ENCODE measurements around the gene L3MBTL4. TPM values are rescaled to one million over a fixed set of nuclear protein-coding genes. Genes with fewer than 3 reads are reported as not detected.
A peak's percentile ranks its signal among the peaks of the same experiment; 100 is the strongest.

L3MBTL4 gene
- total RNA-seq, 1 donor from 2014 or later = 6.5 TPM

DNA sequence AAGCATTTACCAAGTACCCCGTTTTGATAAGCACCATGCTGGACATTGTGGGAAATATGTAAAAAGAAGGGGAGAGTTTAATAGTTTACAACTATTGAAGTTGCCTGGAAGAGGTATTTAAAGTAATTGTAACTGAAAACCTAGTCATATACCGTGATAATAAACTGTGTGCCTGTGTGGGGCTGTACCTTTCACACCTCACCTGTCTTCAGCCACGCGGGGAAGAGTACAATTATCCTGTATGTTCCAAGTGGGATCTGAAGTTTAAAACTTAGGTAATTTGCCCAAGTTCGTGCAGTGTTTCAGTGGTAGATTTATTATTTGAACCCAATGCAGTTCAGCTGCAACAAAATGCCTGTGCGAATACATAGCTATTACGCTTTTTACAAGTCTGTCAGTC lies 391.2 kb downstream of the L3MBTL4 start:
- no peak for DNase-seq

DNA sequence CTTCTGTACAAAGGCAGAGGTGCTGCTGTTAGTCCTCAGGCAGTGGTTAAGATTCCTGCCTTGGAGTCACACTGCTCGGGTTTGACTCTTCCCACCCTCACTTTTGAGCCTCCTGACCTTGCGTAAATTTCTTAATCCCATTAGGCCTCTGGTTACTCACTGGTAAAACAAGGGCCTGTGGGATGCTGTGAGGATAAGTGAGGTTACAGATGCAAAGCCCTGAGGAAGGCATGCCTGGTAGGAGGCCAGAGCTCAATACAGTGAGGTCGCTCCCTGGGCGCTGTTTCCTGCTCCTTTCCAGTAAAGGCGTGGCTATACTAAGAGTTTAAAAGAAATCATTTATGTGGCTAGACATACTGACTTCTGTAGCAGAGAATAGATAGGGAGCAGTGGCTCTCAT lies 391.9 kb downstream of the L3MBTL4 start:
- DNase-seq = no peak

GRCh38 chr18:6022074-6022444 lies 392.7 kb downstream of the L3MBTL4 start:
- no peak for DNase-seq

- DNase-seq = no peak
Observed at GRCh38 chr18:6021306-6022073, 393.2 kb downstream of the L3MBTL4 start.

- no peak for DNase-seq
Observed at GRCh38 chr18:6018671-6019070, 396.0 kb downstream of the L3MBTL4 start.

DNA sequence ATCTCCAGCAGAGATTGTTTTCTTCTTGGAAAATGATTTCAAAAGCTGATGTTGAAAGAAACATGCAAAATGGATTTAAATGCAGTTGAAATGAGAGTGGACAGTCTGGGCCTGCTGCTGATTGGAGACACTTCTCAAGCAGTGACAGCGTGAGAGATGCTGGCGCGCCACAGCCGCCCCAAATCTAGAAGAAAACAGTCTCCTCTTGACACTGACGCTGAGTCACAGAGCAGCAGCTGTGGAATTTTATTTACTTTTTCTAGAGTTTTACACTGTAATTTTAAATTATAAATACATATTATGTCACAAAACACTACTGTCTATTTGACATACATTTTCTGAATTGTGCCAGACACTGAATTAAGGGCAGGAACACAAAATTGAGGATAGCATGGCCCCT lies 397.5 kb downstream of the L3MBTL4 start:
- DNase-seq = peak; percentile 15

DNA sequence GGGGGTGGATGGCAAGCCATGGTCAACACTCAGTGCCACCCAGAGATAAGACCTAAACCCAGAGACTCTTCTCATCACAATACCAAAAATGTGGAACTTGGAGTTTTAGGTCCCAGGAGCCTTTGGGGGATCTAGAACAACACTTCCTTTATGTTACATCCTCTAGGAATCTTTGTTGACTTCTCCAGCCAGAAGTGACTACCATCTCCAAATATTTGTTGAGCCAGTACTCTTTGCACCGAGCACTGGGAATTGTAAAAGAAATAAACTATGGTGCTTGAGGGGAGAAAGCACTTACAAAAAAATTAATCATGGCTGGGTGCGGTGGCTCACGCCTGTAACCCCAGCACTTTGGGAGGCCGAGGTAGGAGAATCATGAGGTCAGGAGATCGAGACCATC lies 399.3 kb downstream of the L3MBTL4 start:
- no peak for DNase-seq

DNA sequence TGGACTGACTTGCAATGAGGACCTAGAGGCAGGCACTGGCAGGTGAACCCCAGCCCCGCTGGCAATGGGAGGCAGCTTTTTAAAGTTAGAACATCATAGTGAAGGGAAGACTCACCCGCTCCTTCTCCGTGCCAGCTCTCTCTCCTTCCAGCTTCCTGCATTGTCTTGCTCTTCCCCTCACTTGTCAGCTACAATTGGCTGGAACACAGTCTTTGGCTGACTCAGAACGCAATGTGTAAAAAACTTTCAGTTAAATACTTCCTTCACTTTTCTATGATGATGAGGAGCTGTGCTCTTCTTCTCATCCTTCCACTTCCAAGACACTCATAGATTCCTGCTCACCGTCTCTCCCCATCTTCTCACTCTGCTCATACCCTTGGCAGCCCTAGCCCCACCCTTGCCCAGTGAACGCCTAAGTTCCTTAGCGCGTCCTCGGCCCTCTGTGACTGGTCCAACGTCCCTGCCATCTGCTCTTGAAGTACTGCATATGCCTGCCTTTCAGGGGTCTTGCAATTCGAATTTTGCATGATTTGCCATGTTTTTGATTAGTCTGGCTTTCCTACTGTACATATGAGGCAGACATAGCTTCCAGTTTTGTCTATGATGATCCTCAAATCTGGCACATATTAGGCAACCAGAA lies 401.4 kb downstream of the L3MBTL4 start:
- peak; percentile 48 for DNase-seq

- DNase-seq = no peak
Observed at GRCh38 chr18:6010921-6011320, 403.8 kb downstream of the L3MBTL4 start.

GRCh38 chr18:6010284-6010683 lies 404.4 kb downstream of the L3MBTL4 start:
- no peak for DNase-seq

DNA sequence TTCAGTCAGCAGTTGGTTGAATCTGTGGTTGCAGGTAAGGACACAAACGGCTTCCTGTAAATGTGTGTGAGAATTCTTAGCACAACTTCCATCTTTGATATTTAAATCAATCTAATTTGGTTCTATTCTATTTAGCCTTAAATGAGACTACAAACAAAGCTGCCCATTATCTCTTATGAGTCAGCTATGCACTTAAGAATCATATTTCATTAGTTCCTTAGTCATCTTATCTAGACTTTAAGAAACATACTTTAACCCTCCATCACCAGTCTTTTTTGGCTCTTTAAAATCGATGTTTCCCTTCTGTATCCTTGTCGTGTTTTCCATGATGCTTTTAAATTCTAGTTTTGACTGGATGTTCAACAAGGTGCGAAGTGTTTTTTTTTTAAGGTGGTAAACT lies 405.0 kb downstream of the L3MBTL4 start:
- DNase-seq = no peak

- no peak for DNase-seq
Observed at GRCh38 chr18:6004683-6005082, 410.0 kb downstream of the L3MBTL4 start.

DNA sequence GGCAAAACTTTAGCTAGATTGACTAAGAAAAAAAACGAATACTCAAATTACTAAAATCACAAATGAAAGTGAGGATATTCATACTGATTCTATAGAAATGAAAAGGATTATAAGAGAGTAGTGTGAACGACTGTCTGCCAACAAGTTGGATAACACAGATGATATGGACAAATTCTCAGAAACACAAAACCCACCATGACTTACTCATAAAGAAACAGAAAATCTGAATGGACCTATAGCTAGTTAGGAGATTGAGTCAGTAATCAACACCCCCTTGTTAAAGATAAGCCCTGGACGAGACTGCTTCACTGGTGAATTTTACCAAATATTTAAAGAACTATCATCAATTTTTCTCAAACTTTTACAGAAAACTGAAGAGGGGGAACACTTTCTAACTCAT lies 410.6 kb downstream of the L3MBTL4 start:
- no peak for DNase-seq

DNA sequence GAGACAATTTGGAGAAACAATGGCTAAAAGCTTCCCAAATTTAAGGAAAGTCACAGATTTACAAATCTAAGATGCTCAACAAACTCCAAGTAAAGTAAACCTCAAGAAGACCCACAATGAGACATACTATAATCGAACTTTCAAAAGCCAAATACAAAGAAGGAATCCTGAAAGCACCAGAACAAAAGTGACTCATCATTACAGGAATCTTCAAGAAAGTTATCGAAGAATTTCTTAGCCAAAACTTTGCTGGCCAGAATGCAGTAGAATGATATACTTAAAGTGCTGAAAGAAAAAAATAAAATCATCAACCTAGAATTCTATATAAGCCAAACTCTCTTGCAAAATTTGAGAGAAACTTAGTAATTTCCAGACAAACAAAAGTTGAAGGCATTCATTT lies 412.8 kb downstream of the L3MBTL4 start:
- no peak for DNase-seq

- DNase-seq = no peak
Observed at GRCh38 chr18:5998907-5999306, 415.8 kb downstream of the L3MBTL4 start.

- DNase-seq = no peak
Observed at GRCh38 chr18:5998166-5998881, 416.4 kb downstream of the L3MBTL4 start.

DNA sequence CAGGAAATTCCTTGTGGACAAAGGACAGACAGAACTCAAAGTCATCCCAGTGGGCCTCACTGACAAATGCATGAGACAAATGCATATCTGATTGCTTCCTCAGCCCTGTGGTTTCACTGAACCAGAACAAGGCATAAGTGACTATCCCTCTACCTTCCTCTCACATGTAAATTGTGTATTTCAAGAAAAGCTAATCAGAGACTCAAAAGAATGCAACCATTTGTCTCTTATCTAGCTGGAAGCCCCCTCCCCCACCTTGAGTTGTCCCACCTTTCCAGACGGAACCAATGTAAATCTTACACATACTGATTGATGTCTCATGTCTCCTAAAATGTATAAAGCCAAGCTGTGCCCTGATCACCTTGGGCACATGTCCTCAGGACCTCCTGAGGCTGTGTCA lies 417.4 kb downstream of the L3MBTL4 start:
- no peak for DNase-seq

- DNase-seq = no peak
Observed at GRCh38 chr18:5995626-5996025, 419.1 kb downstream of the L3MBTL4 start.

- no peak for DNase-seq
Observed at GRCh38 chr18:5993938-5994337, 420.8 kb downstream of the L3MBTL4 start.

- no peak for DNase-seq
Observed at GRCh38 chr18:5992381-5992780, 422.3 kb downstream of the L3MBTL4 start.

GRCh38 chr18:5987249-5987648 lies 427.5 kb downstream of the L3MBTL4 start:
- DNase-seq = no peak

- no peak for DNase-seq
Observed at GRCh38 chr18:5986257-5986931, 428.3 kb downstream of the L3MBTL4 start.

DNA sequence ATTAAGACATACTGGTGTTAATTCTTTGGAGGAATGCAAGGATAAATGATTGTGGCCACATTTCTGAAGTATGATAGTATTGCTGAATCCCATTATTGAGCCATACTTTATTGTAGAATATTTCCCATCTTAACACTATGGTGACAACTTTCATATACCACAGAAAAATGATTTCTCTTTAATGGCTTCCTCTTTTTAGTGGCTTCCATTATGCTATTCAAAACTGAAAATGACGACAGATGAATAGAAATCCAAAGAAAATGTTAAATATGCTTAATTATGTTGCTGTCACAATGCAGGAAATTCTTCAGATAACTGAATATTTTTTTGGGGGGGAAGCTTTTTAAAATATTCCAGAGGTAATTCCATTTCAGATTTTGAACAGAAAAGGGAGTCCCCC lies 430.5 kb downstream of the L3MBTL4 start:
- DNase-seq = no peak

Measured in tongue (tissue), 2 donors.